OCI-LY3 (cell line): Measurements from ENCODE around the gene PER3.

Source experiments
- H2AFZ ChIP-seq: fragments of 200-600, 300-600 bp; shearing (Covaris generic); 2 replicates; pipeline ENCODE4 v1.6.0; 2014; ENCODE audit warnings: antibody characterized with exemption, low read depth, low read length
- H3K27ac ChIP-seq: fragments of 200-600, 300-600 bp; sonication (generic); 2 replicates; pipeline ENCODE4 v1.5.1; 2014; ENCODE audit warnings: mild to moderate bottlenecking, low read length, moderate library complexity, mixed read lengths
- H3K27me3 ChIP-seq: fragments of 200-600, 300-600 bp; sonication (generic); 2 replicates; pipeline ENCODE4 v1.6.1; 2014; ENCODE audit warnings: low read depth, low read length, mixed read lengths
- H3K36me3 ChIP-seq: fragments of 200-600, 300-600 bp; sonication (generic); replicated peaks from 2 replicates; pipeline ENCODE3; 2014; ENCODE audit warnings: low read depth, low read length, mixed read lengths
- H3K4me1 ChIP-seq: fragments of 300-600, 200-600 bp; sonication (generic); 2 replicates; pipeline ENCODE4 v1.6.1; 2014; ENCODE audit warnings: low read length, mixed read lengths
- H3K4me2 ChIP-seq: fragments of 200-600, 300-600 bp; sonication (generic); 2 replicates; pipeline ENCODE4 v1.6.1; 2014; ENCODE audit warnings: low read length, mixed read lengths
- H3K4me3 ChIP-seq: fragments of 300-600, 200-600 bp; sonication (generic); 2 replicates; pipeline ENCODE4 v1.5.1; 2014; ENCODE audit warnings: antibody characterized with exemption, mild to moderate bottlenecking, low read length, moderate library complexity
- H3K79me2 ChIP-seq: fragments of 300-600, 200-600 bp; shearing (Covaris generic); 2 replicates; pipeline ENCODE4 v1.6.1; 2014; ENCODE audit warnings: mild to moderate bottlenecking, low read length, mixed read lengths
- H3K9ac ChIP-seq: fragments of 300-600, 200-600 bp; shearing (Covaris generic); 2 replicates; pipeline ENCODE4 v1.6.0; 2014; ENCODE audit warnings: mild to moderate bottlenecking, low read length, moderate library complexity
- H3K9me3 ChIP-seq: fragments of 200-600, 300-600 bp; shearing (Covaris generic); 2 replicates; pipeline ENCODE4 v1.6.1; 2014; ENCODE audit warnings: low read length, mixed read lengths; ENCODE audit not compliant: insufficient read depth
- H4K20me1 ChIP-seq: fragments of 200-600, 300-600 bp; sonication (generic); 2 replicates; pipeline ENCODE4 v1.6.1; 2016; ENCODE audit warnings: low read length, mixed read lengths; ENCODE audit not compliant: insufficient read depth
- CTCF ChIP-seq: fragments of 200-600, 300-600 bp; sonication (generic); IDR thresholded peaks from 2 replicates; pipeline ENCODE4 v1.5.1; 2014; ENCODE audit warnings: antibody characterized with exemption, low read length, low read depth
- EZH2phosphoT487 ChIP-seq: fragments of 200-600 bp; shearing (Covaris generic); IDR thresholded peaks from 2 replicates; pipeline ENCODE4 v1.6.1; 2018; ENCODE audit warnings: antibody characterized with exemption, mixed run types, low read depth

Gene PER3

GRCh38 chr1:7847599-7847998 is 63.5 kb downstream of the PER3 start:
- Histone ChIP-seq H2AFZ (no peak overlapping the region), H3K36me3 (no peaks in the 10 kb centered on the region), H3K4me3 (no peak overlapping the region), H3K27ac (no peak overlapping the region), H3K9me3 (no peaks in the 10 kb centered on the region), H3K79me2 (no peaks in the 10 kb centered on the region), H3K27me3 (no peaks in the 10 kb centered on the region), H4K20me1 (no peaks in the 10 kb centered on the region), H3K9ac (no peak overlapping the region), H3K4me2 (no peak overlapping the region), H3K4me1 (no peaks in the 10 kb centered on the region)
- no peak for TF ChIP-seq EZH2phosphoT487
- no peak for TF ChIP-seq CTCF

GRCh38 chr1:7850786-7851185 is 66.7 kb downstream of the PER3 start:
- Histone ChIP-seq H3K4me3 (no peak overlapping the region), H3K36me3 (no peaks in the 10 kb centered on the region), H3K4me1 (no peaks in the 10 kb centered on the region), H2AFZ (no peak overlapping the region), H3K9ac (no peak overlapping the region), H3K27ac (no peak overlapping the region), H4K20me1 (no peaks in the 10 kb centered on the region), H3K4me2 (no peak overlapping the region), H3K9me3 (no peaks in the 10 kb centered on the region), H3K27me3 (no peaks in the 10 kb centered on the region), H3K79me2 (no peaks in the 10 kb centered on the region)
- TF ChIP-seq CTCF (no peak), EZH2phosphoT487 (no peak)

DNA sequence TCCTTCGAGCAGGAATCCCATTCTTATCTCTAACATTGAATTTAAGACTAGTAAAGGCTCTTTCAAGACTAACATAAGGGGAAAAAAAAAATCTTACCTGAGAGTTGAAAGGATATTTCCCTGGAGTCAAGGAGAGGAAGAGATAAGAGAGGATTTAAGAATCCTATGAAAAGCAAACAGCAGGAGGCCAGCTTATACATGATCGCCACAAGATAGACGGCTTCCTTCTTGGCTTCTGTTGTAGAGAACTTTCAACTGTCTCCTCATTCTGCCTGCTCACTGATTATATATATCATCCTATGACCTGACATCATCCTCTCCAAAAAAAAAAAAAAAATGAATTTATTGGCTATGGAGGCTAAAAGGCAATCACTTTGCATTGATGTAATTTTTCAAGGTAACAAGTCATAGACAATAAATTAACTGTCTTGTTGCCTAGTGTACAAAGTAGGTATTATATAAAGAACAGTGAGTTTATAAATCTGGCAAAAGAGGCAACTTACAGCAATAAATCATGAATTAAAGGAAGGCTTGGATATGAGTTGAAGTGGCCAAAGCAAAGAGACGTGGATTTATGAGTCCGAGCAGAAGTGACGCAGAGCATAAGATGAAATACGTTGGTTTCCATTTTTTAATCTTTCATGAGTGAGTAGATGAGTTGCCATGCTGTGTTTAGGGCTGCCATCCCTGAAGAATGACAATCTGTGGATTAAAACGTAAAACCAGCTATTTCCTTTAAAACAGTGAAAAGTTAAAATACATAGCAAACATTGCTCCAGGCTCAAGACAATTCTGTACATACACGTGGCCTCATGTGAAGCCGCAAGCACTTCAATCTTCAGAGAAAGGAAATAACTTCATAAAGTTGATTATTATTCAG is 69.0 kb downstream of the PER3 start, which contains the start of gene UTS2:
UTS2 (minus strand) TSS at position 262 of the 880 bp plus-strand sequence; CDS start at position 200, 62 bp downstream.
- Histone ChIP-seq H3K4me2 (no peak within 1 kb of the TSS), H3K79me2 (no peaks in the 10 kb centered on the region), H2AFZ (no peak within 1 kb of the TSS), H3K4me3 (no peak within 1 kb of the TSS), H3K27ac (no peak within 1 kb of the TSS), H3K36me3 (no peaks in the 10 kb centered on the region), H3K9ac (no peak within 1 kb of the TSS), H3K4me1 (no peaks in the 10 kb centered on the region), H4K20me1 (no peaks in the 10 kb centered on the region), H3K9me3 (no peaks in the 10 kb centered on the region), H3K27me3 (no peaks in the 10 kb centered on the region)
- TF ChIP-seq EZH2phosphoT487 (no peak), CTCF (no peak)

GRCh38 chr1:7853684-7854026 is 69.6 kb downstream of the PER3 start:
- no peaks in the 10 kb centered on the region for H3K27me3 ChIP-seq
- no peaks in the 10 kb centered on the region for H3K79me2 ChIP-seq
- H3K9ac ChIP-seq, result no peak overlapping the region
- H3K4me2 ChIP-seq, result no peak overlapping the region
- no peaks in the 10 kb centered on the region for H3K4me1 ChIP-seq
- no peak overlapping the region for H3K4me3 ChIP-seq
- no peak overlapping the region for H2AFZ ChIP-seq
- H4K20me1 ChIP-seq, result no peaks in the 10 kb centered on the region
- H3K36me3 ChIP-seq, result no peaks in the 10 kb centered on the region
- no peaks in the 10 kb centered on the region for H3K9me3 ChIP-seq
- no peak for TF ChIP-seq CTCF
- no peak for TF ChIP-seq EZH2phosphoT487
- no peak overlapping the region for H3K27ac ChIP-seq
